ENCODE data around the gene PRLHR. TPM values are rescaled to one million over a fixed set of nuclear protein-coding genes. Genes with fewer than 3 reads are reported as not detected.
A peak's percentile ranks its signal among the peaks of the same experiment; 100 is the strongest.

Gene PRLHR
- total RNA-seq, 1 donor from 2014 or later, result not detected

- H3K9me3 ChIP-seq, result no peaks in the 10 kb centered on the region
- H3K4me3 ChIP-seq, result no peak overlapping the region
- DNase-seq (no peak), ATAC-seq (no peak)
- intact Hi-C loops (cut with DNase I), result no loop called here
- H3K27me3 ChIP-seq, result peaks cover 20% of the 10 kb centered on the region
- H3K27ac ChIP-seq, result no peak overlapping the region
- H3K36me3 ChIP-seq, result no peaks in the 10 kb centered on the region
- H3K4me1 ChIP-seq, result no peaks in the 10 kb centered on the region
- no peak for TF ChIP-seq CTCF (IDR thresholded peaks at IDR 0.05)
These were observed 50.1 kb downstream of the PRLHR start for GRCh38 chr10:118545381-118545780.

GRCh38 chr10:118544401-118544948 lies 51.0 kb downstream of the PRLHR start:
- intact Hi-C loops (cut with DNase I), result no loop called here
- no peak for TF ChIP-seq CTCF (IDR thresholded peaks at IDR 0.05)
- Histone ChIP-seq H3K4me3 (no peak overlapping the region), H3K27me3 (peaks cover 21% of the 10 kb centered on the region), H3K9me3 (no peaks in the 10 kb centered on the region), H3K4me1 (no peaks in the 10 kb centered on the region), H3K27ac (no peak overlapping the region), H3K36me3 (no peaks in the 10 kb centered on the region)
- no peak for DNase-seq
- ATAC-seq, result no peak

- peak; percentile 69 for DNase-seq
- no peaks in the 10 kb centered on the region for H3K4me1 ChIP-seq
- ATAC-seq, result peak; percentile 87
- H3K9me3 ChIP-seq, result no peaks in the 10 kb centered on the region
- intact Hi-C loops (cut with DNase I), result no loop called here
- no peak overlapping the region for H3K27ac ChIP-seq
- H3K4me3 ChIP-seq, result no peak overlapping the region
- peak; percentile 54 for TF ChIP-seq CTCF (IDR thresholded peaks at IDR 0.05)
- H3K27me3 ChIP-seq, result peaks cover 21% of the 10 kb centered on the region
- H3K36me3 ChIP-seq, result no peaks in the 10 kb centered on the region
These were observed 51.6 kb downstream of the PRLHR start for GRCh38 chr10:118543714-118544400.

GRCh38 chr10:118542745-118543144 lies 52.7 kb downstream of the PRLHR start:
- peaks cover 21% of the 10 kb centered on the region for H3K27me3 ChIP-seq
- no peaks in the 10 kb centered on the region for H3K4me1 ChIP-seq
- no peak for TF ChIP-seq CTCF (IDR thresholded peaks at IDR 0.05)
- no peaks in the 10 kb centered on the region for H3K36me3 ChIP-seq
- intact Hi-C loops (cut with DNase I), result no loop called here
- ATAC-seq, result peak; percentile 62
- no peak for DNase-seq
- H3K9me3 ChIP-seq, result no peaks in the 10 kb centered on the region
- H3K4me3 ChIP-seq, result no peak overlapping the region
- no peak overlapping the region for H3K27ac ChIP-seq

GRCh38 chr10:118542205-118542604 lies 53.2 kb downstream of the PRLHR start:
- DNase-seq (no peak), ATAC-seq (no peak)
- intact Hi-C loops (cut with DNase I), result no loop called here
- Histone ChIP-seq H3K36me3 (no peaks in the 10 kb centered on the region), H3K9me3 (no peaks in the 10 kb centered on the region), H3K27ac (no peak overlapping the region), H3K27me3 (peaks cover 21% of the 10 kb centered on the region), H3K4me1 (no peaks in the 10 kb centered on the region), H3K4me3 (no peak overlapping the region)
- TF ChIP-seq CTCF (IDR thresholded peaks at IDR 0.05), result no peak

Measured in upper lobe of right lung (tissue), 1 donor.